Keratinocyte (primary cell): ENCODE data around the gene TMEM131. TPM values are rescaled to one million over a fixed set of nuclear protein-coding genes. Genes with fewer than 3 reads are reported as not detected.

Experiments
- DNase-seq: peaks from one replicate; pipeline ENCODE4 v3.0.0-alpha.2; 2011; ENCODE audit warnings: low read depth, missing footprints, low spot score
- FAIRE-seq: peaks from 2 replicates; lab custom pipeline; 2011; peaks lifted over from hg19 to GRCh38; lab: Jason Lieb, UNC
- H2AFZ ChIP-seq: 2 replicates; pipeline ENCODE4 v1.6.0; 2012; ENCODE audit warnings: low read length, control low read depth, inconsistent platforms; ENCODE audit not compliant: control insufficient read depth
- H3K27ac ChIP-seq: 2 replicates; pipeline ENCODE4 v1.5.1; 2011; ENCODE audit warnings: low read length; ENCODE audit not compliant: control insufficient read depth, insufficient read depth
- H3K27me3 ChIP-seq: 3 replicates; pipeline ENCODE4 v1.6.0; 2011; ENCODE audit warnings: low read length; ENCODE audit not compliant: control insufficient read depth, insufficient read depth; ENCODE audit errors: extremely low read depth
- H3K36me3 ChIP-seq, 2 experiments: 2 replicates in 1 of 2; 3 replicates in 1 of 2; pipeline ENCODE4 v1.5.1; 2011; ENCODE audit warnings: low read length in 2 of 2, mild to moderate bottlenecking in 1 of 2; ENCODE audit not compliant: control insufficient read depth in 2 of 2, insufficient read depth in 2 of 2; ENCODE audit errors: extremely low read depth in 1 of 2
- H3K4me1 ChIP-seq: 3 replicates; pipeline ENCODE4 v1.5.1; 2011; ENCODE audit warnings: low read length; ENCODE audit not compliant: control insufficient read depth, insufficient read depth; ENCODE audit errors: extremely low read depth
- H3K4me2 ChIP-seq: 3 replicates; pipeline ENCODE4 v1.6.0; 2011; ENCODE audit warnings: low read depth, low read length; ENCODE audit not compliant: control insufficient read depth, insufficient read depth; ENCODE audit errors: extremely low read depth
- H3K4me3 ChIP-seq, 3 experiments: fragments of 200-600 bp in 1 of 3; sonication (generic) in 1 of 3; 2 replicates in 2 of 3; 3 replicates in 1 of 3; pipeline ENCODE4 v1.5.1; 2011 to 2016; ENCODE audit warnings: low read length in 3 of 3, mild to moderate bottlenecking in 3 of 3, control low read depth in 2 of 3, inconsistent platforms in 1 of 3, low read depth in 1 of 3, mixed read lengths in 1 of 3, mixed run types in 1 of 3, moderate library complexity in 1 of 3; ENCODE audit not compliant: control insufficient read depth in 2 of 3, insufficient read depth in 2 of 3; ENCODE audit errors: extremely low read depth in 1 of 3
- H3K79me2 ChIP-seq: 2 replicates; pipeline ENCODE4 v1.6.0; 2012; ENCODE audit warnings: low read length; ENCODE audit not compliant: control insufficient read depth, insufficient read depth
- H3K9ac ChIP-seq: 3 replicates; pipeline ENCODE4 v1.6.0; 2011; ENCODE audit warnings: low read length; ENCODE audit not compliant: control insufficient read depth, insufficient read depth; ENCODE audit errors: extremely low read depth
- H3K9me1 ChIP-seq: 3 replicates; pipeline ENCODE4 v1.6.0; 2011; ENCODE audit warnings: low read length; ENCODE audit not compliant: control insufficient read depth, insufficient read depth; ENCODE audit errors: extremely low read depth
- H3K9me3 ChIP-seq: 2 replicates; pipeline ENCODE4 v1.5.1; 2012; ENCODE audit warnings: low read depth, low read length; ENCODE audit not compliant: control insufficient read depth
- H4K20me1 ChIP-seq: 3 replicates; pipeline ENCODE4 v1.6.0; 2011; ENCODE audit warnings: low read length; ENCODE audit not compliant: control insufficient read depth, insufficient read depth; ENCODE audit errors: extremely low read depth
- CTCF ChIP-seq, 3 experiments: IDR thresholded peaks in 1 of 3; conservative IDR thresholded peaks in 1 of 3; optimal IDR thresholded peaks in 1 of 3; 2 replicates in 2 of 3; 3 replicates in 1 of 3; pipeline versions ENCODE3 to v1.5.1; 2011; ENCODE audit warnings: low read length in 3 of 3, mild to moderate bottlenecking in 3 of 3, moderate library complexity in 2 of 3, control low read depth in 1 of 3, inconsistent platforms in 1 of 3; ENCODE audit not compliant: insufficient read depth in 2 of 3; ENCODE audit errors: extremely low read depth in 1 of 3
- EZH2 ChIP-seq: IDR thresholded peaks from one replicate; pipeline ENCODE4 v1.6.1; 2012; ENCODE audit warnings: inconsistent platforms, mild to moderate bottlenecking, low read length, moderate library complexity
- dilution Hi-C: fragments of 300-500 bp; cut with MboI; formaldehyde crosslinking; loops from one replicate; pipeline ENCODE4 v1.7.0; 2020; ENCODE audit warnings: low sequenced_read_pairs; ENCODE audit not compliant: extremely low pct_ligation_motif_present
- polyA plus RNA-seq, 5 experiments: library from polyadenylated mRNA; depleted of rRNA in 3 of 5; stranded (reverse) in 3 of 5; stranded (forward) in 1 of 5; unstranded in 1 of 5; fragments of >200 nt; gene quantifications; 1 replicate in 1 of 5; 2 replicates in 3 of 5; 3 replicates in 1 of 5; pipeline versions ENCODE4 v1.2.1 to v1.2.3, GENCODE V29; 2011 to 2012; ENCODE audit warnings: missing spikeins in 2 of 5, low read depth in 1 of 5, low replicate concordance in 1 of 5

The TMEM131 gene
- polyA plus RNA-seq, 1 donor (not counting 4 experiments of a cell fraction or from before 2014, with no cell fraction given), result 25.5 TPM

GRCh38 chr2:97885841-97886240 is 109.9 kb downstream of the TMEM131 start:
- dilution Hi-C loops, result no loop called here
- Histone ChIP-seq H3K9me3 (no peaks in the 10 kb centered on the region), H4K20me1 (no peaks in the 10 kb centered on the region), H3K27me3 (no peaks in the 10 kb centered on the region), H3K79me2 (peaks cover 2% of the 10 kb centered on the region), H3K4me1 (no peaks in the 10 kb centered on the region), H3K9me1 (no peaks in the 10 kb centered on the region), H3K4me2 (no peak overlapping the region), H2AFZ (no peak overlapping the region), H3K9ac (no peak overlapping the region), H3K4me3 (no peak overlapping the region), H3K27ac (no peak overlapping the region), H3K36me3 (peaks cover 8 to 9% of the 10 kb centered on the region in 2 experiments)
- no peak for DNase-seq
- no peak for FAIRE-seq
- TF ChIP-seq CTCF (optimal IDR thresholded peaks at IDR 0.05 in 1 of 3, IDR thresholded peaks at IDR 0.05 in 1 of 3, conservative IDR thresholded peaks at IDR 0.05 in 1 of 3; ENCODE audit: extremely low read depth in 1 of 3, insufficient read depth in 2 of 3, low read length in 3 of 3), result no peak
- TF ChIP-seq EZH2, result no peak

GRCh38 chr2:97880334-97880733 is 115.4 kb downstream of the TMEM131 start:
- Histone ChIP-seq H4K20me1 (no peaks in the 10 kb centered on the region), H3K9ac (no peak overlapping the region), H3K4me2 (peak overlapping the region; percentile 14), H3K79me2 (peaks cover 18% of the 10 kb centered on the region), H3K27me3 (no peaks in the 10 kb centered on the region), H3K4me1 (no peaks in the 10 kb centered on the region), H3K4me3 (no peak overlapping the region), H3K9me3 (no peaks in the 10 kb centered on the region), H3K9me1 (no peaks in the 10 kb centered on the region), H2AFZ (no peak overlapping the region), H3K36me3 (no peaks in the 10 kb centered on the region), H3K27ac (no peak overlapping the region)
- no peak for DNase-seq
- dilution Hi-C loops, result no loop called here
- no peak for TF ChIP-seq CTCF (optimal IDR thresholded peaks at IDR 0.05 in 1 of 3, IDR thresholded peaks at IDR 0.05 in 1 of 3, conservative IDR thresholded peaks at IDR 0.05 in 1 of 3; ENCODE audit: extremely low read depth in 1 of 3, insufficient read depth in 2 of 3, low read length in 3 of 3)
- TF ChIP-seq EZH2, result no peak
- FAIRE-seq, result peak; percentile 63
